ENCODE data around the gene IPCEF1.

Gene IPCEF1

GRCh38 chr6:154289818-154290508, 66.6 kb downstream of the IPCEF1 start:
- FAIRE-seq, result no peak

- no peak for FAIRE-seq
These were observed 70.8 kb downstream of the IPCEF1 start for GRCh38 chr6:154285826-154286225.

- FAIRE-seq, result no peak
These were observed 72.2 kb downstream of the IPCEF1 start for GRCh38 chr6:154284313-154284853.

GRCh38 chr6:154280521-154280920, 76.1 kb downstream of the IPCEF1 start:
- FAIRE-seq, result no peak

- FAIRE-seq, result no peak
These were observed 79.0 kb downstream of the IPCEF1 start for GRCh38 chr6:154277629-154278017.

GRCh38 chr6:154276810-154277628, 79.6 kb downstream of the IPCEF1 start:
- FAIRE-seq, result peak; percentile 40

- no peak for FAIRE-seq
These were observed 82.4 kb downstream of the IPCEF1 start for GRCh38 chr6:154274168-154274567.

- FAIRE-seq, result no peak
These were observed 88.1 kb downstream of the IPCEF1 start for GRCh38 chr6:154268486-154268885.

GRCh38 chr6:154267508-154268106, 89.0 kb downstream of the IPCEF1 start:
- FAIRE-seq, result no peak

GRCh38 chr6:154266560-154267099, 90.0 kb downstream of the IPCEF1 start:
- FAIRE-seq, result no peak

GRCh38 chr6:154261688-154262397, 94.8 kb downstream of the IPCEF1 start:
- FAIRE-seq, result no peak

GRCh38 chr6:154258064-154258757, 98.4 kb downstream of the IPCEF1 start:
- FAIRE-seq, result no peak

GRCh38 chr6:154257067-154257466, 99.5 kb downstream of the IPCEF1 start:
- FAIRE-seq, result no peak

GRCh38 chr6:154252678-154253077, 103.9 kb downstream of the IPCEF1 start:
- no peak for FAIRE-seq

- no peak for FAIRE-seq
These were observed 105.5 kb downstream of the IPCEF1 start for GRCh38 chr6:154251116-154251515.

- FAIRE-seq, result no peak
These were observed 106.9 kb downstream of the IPCEF1 start for GRCh38 chr6:154249499-154250298.

GRCh38 chr6:154247119-154247861, 109.3 kb downstream of the IPCEF1 start:
- FAIRE-seq, result no peak

- FAIRE-seq, result no peak
These were observed 109.9 kb downstream of the IPCEF1 start for GRCh38 chr6:154246723-154247118.

- no peak for FAIRE-seq
These were observed 111.1 kb downstream of the IPCEF1 start for GRCh38 chr6:154245506-154245905.

Measured in TTC549 (cell line).